Lung (tissue), 12 donors: ENCODE results near the gene TP73. TPM values are rescaled to one million over a fixed set of nuclear protein-coding genes. Genes with fewer than 3 reads are reported as not detected.

Source experiments
- ATAC-seq: fragments of 200-7000 bp; cut with Tn5 transposase; one replicate; pipeline ENCODE4 v1.9.1; 2020; ENCODE audit warnings: moderate number of reproducible peaks; ENCODE audit not compliant: insufficient read depth, low FRiP score
- DNase-seq, 3 donors: peaks; one replicate each; pipeline ENCODE4 v3.0.0-alpha.2; 2013 to 2017
- H3K27ac ChIP-seq, 2 donors: one replicate each; pipeline ENCODE4 v1.5.1; 2013; ENCODE audit warnings: mild to moderate bottlenecking in 2 of 2, moderate library complexity in 2 of 2, control low read depth in 1 of 2, inconsistent platforms in 1 of 2, low read depth in 1 of 2, low read length in 1 of 2
- H3K27me3 ChIP-seq, 3 donors: one replicate each; pipeline ENCODE4 v1.5.1; 2013; ENCODE audit warnings: low read length in 2 of 3; ENCODE audit not compliant: control insufficient read depth in 3 of 3, insufficient read depth in 3 of 3
- H3K36me3 ChIP-seq, 4 donors: one replicate each; pipeline ENCODE4 v1.5.1; 2013; ENCODE audit warnings: low read length in 4 of 4, mild to moderate bottlenecking in 1 of 4, moderate library complexity in 1 of 4; ENCODE audit not compliant: control insufficient read depth in 4 of 4, insufficient read depth in 4 of 4
- H3K4me1 ChIP-seq, 5 donors: one replicate each; pipeline ENCODE4 v1.5.1; 2013; ENCODE audit warnings: low read length in 5 of 5, mild to moderate bottlenecking in 2 of 5, moderate library complexity in 1 of 5; ENCODE audit not compliant: control insufficient read depth in 5 of 5, insufficient read depth in 5 of 5
- H3K4me3 ChIP-seq: one replicate; pipeline ENCODE4 v1.5.1; 2013; ENCODE audit warnings: mild to moderate bottlenecking, control low read depth, moderate library complexity
- H3K9ac ChIP-seq, 2 donors: one replicate each; pipeline ENCODE4 v1.5.1; 2013; ENCODE audit warnings: low read length in 2 of 2, control low read depth in 1 of 2; ENCODE audit not compliant: insufficient read depth in 1 of 2
- H3K9me3 ChIP-seq, 4 donors: one replicate each; pipeline ENCODE4 v1.5.1; 2013; ENCODE audit warnings: low read length in 3 of 4, mild to moderate bottlenecking in 1 of 4, moderate library complexity in 1 of 4; ENCODE audit not compliant: control insufficient read depth in 4 of 4, insufficient read depth in 3 of 4
- WGBS, 2 donors: extraction: QIAGEN DNeasy Blood & Tissue Kit; methylation state at CpG; one replicate each; pipeline ENCODE4 v1.1.7; 2013; 5-methylcytosine and 5-hydroxymethylcytosine counted together
- polyA plus RNA-seq, 2 donors: library from polyadenylated mRNA; stranded (reverse); fragments of 200-250 nt; gene quantifications; one replicate each; pipeline ENCODE4 v1.2.1, GENCODE V29; 2013
- total RNA-seq, 2 donors: library from RNA; depleted of rRNA in 1 of 2; stranded (reverse); fragments of >200 nt in 1 of 2; gene quantifications; one replicate each; pipeline ENCODE4 v1.2.1, GENCODE V29; 2014 to 2021
- TF ChIP-seq, protein P1 (sequence below): IDR thresholded peaks from 2 replicates; pipeline ENCODE4 v1.5.1; 2012; ENCODE audit warnings: mild to moderate bottlenecking; ENCODE audit errors: control extremely low read depth, extremely low read depth
- donor health status: control.
- donor health status: control.
- donor health status: Bipolar disorder and iron deficiency.
- donor health status: healthy.
- donor health status: DM: yes; HTN: yes; CAD: no.

Gene TP73
- total and polyA plus RNA-seq, 4 donors = 1.7 to 12.3 (median 2.2) TPM

DNA sequence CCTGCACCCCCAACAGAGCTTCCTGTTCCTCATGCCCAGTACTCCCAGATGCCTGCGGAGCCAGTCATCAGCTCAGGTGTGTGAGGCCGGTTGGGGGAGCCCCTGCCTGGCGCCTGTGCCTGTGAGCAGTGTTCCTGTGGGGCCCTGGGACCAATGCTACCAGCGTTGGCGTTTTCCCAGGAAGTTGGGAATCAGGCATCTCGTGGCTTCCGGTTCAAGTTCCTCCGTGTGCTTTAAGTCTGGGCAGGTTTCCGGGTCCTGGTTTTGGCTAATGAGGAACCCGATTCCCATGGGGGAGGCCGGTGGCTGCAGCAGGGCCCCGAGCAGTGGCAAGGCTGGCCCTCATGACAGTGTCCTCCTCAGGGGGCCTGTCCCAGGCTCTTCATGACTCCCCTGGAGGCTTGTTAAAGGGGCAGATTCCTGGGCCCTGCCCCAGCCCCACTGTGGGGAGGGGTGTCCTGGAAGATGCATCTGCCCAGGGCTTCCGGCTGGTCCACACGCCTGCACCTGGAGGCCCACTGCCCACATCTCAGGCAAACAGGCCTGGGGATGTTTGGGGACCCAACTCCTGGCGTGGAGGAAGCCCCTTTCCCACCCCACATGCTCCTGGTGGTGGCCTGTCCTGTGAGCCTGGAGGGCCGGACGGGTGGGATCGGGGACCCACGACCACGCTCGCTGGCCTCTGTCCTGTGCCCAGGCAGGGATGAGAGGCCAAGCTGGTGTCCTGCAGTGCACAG lies 26.2 kb downstream of the TP73 start:
- Histone ChIP-seq H3K4me1 (peaks cover 0 to 12% (median 0%) of the 10 kb centered on the region in 5 donors), H3K27me3 (no peaks in the 10 kb centered on the region), H3K36me3 (no peaks in the 10 kb centered on the region), H3K9ac (no peak overlapping the region), H3K27ac (no peak overlapping the region), H3K4me3 (no peak overlapping the region), H3K9me3 (no peaks in the 10 kb centered on the region)
- no peak for ATAC-seq
- WGBS, 2 donors = 52 to 65% methylated on average over 21 of the region's 21 CpGs
- no peak for DNase-seq
- TF ChIP-seq, protein P1, sequence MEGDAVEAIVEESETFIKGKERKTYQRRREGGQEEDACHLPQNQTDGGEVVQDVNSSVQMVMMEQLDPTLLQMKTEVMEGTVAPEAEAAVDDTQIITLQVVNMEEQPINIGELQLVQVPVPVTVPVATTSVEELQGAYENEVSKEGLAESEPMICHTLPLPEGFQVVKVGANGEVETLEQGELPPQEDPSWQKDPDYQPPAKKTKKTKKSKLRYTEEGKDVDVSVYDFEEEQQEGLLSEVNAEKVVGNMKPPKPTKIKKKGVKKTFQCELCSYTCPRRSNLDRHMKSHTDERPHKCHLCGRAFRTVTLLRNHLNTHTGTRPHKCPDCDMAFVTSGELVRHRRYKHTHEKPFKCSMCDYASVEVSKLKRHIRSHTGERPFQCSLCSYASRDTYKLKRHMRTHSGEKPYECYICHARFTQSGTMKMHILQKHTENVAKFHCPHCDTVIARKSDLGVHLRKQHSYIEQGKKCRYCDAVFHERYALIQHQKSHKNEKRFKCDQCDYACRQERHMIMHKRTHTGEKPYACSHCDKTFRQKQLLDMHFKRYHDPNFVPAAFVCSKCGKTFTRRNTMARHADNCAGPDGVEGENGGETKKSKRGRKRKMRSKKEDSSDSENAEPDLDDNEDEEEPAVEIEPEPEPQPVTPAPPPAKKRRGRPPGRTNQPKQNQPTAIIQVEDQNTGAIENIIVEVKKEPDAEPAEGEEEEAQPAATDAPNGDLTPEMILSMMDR = no peak

DNA sequence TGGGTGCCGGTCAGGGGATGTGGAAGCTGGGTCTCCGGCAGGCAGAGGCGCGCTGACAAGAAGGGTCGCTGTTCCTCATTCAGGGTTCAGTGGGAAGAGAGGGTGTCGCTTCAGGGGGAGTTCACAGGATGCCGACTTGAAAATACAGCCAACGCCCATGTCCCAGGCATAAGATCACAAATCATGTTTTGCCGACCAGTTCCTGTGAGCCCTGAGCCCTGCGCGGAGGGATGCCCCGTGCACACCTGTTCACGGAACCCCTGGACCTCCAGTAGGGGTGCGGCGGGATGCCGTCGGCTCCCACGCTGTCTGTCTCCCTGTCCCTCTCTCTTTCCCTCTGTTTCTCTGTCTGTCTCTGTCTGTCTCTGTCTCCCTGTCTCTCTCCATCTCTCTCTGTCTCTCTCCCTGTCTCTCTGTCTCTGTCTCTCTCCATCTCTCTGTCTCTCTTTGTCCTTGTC lies 26.8 kb downstream of the TP73 start:
- ATAC-seq (no peak), DNase-seq (no peak)
- H3K9me3 ChIP-seq = no peaks in the 10 kb centered on the region
- no peak overlapping the region for H3K27ac ChIP-seq
- no peaks in the 10 kb centered on the region for H3K36me3 ChIP-seq
- no peaks in the 10 kb centered on the region for H3K27me3 ChIP-seq
- H3K9ac ChIP-seq = no peak overlapping the region
- TF ChIP-seq, protein P1 = no peak
- no peak overlapping the region for H3K4me3 ChIP-seq
- H3K4me1 ChIP-seq = peaks cover 0 to 7% (median 0%) of the 10 kb centered on the region in 5 donors
- WGBS, 2 donors = 63 to 65% methylated on average over 18 of the region's 18 CpGs

DNA sequence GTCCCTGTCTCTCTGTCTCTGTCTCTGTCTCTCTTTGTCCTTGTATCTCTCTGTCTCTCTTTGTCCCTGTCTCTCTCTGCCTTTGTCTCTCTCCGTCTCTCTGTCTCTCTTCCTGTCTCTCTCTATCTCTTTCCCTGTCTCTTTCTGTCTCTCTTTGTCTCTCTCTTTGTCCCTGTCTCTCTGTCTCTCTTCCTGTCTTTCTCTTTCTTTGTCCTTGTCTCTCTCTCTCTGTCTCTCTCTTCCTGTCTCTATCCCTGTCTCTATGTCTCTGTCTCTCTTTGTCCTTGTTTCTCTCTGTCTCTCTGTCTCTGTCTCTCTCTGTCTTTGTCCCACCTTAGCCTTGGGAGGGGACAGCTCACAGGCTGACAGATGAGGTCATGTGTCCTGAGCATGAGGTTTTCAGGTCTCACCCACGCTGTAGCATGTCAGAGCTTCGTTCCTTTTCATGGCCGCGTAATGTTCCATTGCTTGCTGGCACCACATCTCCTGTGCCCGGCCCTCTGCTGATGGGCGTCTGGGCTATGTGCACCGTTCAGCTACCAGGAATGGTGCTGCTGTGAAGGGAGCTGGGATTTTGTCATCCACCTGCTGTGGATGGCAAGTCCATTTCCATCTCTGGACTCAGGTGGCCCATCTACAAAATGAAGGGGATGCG lies 27.6 kb downstream of the TP73 start:
- TF ChIP-seq, protein P1 = no peak
- Histone ChIP-seq H3K9me3 (no peaks in the 10 kb centered on the region), H3K27me3 (no peaks in the 10 kb centered on the region), H3K27ac (no peak overlapping the region), H3K9ac (no peak overlapping the region), H3K4me1 (no peaks in the 10 kb centered on the region), H3K4me3 (no peak overlapping the region), H3K36me3 (no peaks in the 10 kb centered on the region)
- no peak for ATAC-seq
- 95 to 96% methylated on average over 9 of the region's 9 CpGs for WGBS, 2 donors
- DNase-seq = no peak
